Measurements from ENCODE around the gene ADORA2A.

ADORA2A gene

DNA sequence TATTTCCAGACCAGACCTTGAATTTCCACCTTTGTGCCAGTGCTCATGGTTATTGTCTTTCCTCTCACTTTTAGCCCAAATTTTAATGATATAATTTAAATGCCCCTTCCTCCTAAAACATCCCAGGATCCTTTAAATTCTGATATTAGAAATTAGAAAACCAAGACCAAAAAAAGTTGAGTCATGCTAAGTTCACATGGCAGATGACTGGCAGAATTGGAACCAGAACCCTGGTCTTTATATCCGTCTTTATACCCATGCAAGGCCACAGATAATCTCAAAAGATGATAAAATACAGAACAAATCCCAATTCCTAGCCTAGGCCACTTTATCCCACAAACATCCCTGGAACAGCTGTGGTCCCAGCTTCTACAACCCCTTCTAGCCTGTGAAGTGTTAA lies 26.5 kb downstream of the ADORA2A start:
- DNase-seq (ENCODE audit: low read depth): no peak

DNA sequence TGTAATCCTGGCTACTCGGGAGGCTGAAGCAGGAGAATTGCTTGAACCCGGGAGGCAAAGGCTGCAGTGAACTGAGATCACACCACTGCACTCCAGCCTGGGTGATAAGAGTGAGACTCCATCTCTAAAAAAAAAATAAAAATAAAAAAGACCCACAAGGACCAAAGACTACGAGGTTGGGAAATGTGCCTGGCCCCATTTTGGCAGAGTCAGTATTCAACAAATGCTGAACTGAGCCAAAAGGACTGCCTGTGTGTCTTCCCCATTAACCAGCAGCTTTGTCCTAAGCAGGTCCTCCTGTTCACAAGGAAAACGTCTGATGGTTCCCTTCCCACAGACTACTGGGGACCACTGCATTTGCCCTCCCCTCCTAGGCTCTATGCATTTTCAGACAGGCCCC lies 27.6 kb downstream of the ADORA2A start:
- no peak for DNase-seq (ENCODE audit: low read depth)

- DNase-seq (ENCODE audit: low read depth): no peak
Measured at GRCh38 chr22:24455751-24456426, 28.5 kb downstream of the ADORA2A start.

GRCh38 chr22:24457894-24458420 lies 30.6 kb downstream of the ADORA2A start:
- no peak for DNase-seq (ENCODE audit: low read depth)

- no peak for DNase-seq (ENCODE audit: low read depth)
Measured at GRCh38 chr22:24459911-24460310, 32.5 kb downstream of the ADORA2A start.

DNA sequence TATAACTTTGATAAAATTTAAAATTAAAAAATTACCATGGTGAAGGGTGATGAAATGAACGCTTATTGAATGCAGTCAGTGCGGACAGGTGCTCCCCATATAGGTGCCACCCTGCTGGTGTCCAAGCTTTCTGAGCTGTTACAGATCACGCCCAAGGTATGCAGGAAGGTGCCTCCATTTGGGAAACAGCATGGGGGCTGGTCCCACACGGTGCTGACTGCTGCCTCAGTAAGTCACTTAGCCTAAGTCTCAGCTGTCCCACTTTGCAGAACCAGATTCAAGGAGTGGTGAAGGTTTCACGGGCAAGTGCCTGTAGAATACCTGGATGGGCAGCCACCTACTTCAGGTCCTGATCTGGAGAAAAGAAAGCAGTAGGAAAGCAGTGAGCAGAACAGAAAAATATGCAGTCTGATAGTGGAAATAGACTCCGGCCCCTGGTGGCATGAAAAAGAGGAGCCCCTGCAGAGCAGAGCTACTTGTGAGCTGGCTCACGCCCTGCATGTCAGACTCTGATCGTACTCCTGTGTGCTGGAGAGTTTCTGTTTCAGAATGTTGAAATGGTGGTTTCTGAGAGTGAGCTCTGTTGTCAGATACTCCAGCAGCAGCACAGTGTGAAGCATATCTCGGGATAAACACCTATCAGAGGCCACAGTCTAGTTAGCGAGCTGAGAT lies 33.2 kb downstream of the ADORA2A start:
- no peak for DNase-seq (ENCODE audit: low read depth)

DNA sequence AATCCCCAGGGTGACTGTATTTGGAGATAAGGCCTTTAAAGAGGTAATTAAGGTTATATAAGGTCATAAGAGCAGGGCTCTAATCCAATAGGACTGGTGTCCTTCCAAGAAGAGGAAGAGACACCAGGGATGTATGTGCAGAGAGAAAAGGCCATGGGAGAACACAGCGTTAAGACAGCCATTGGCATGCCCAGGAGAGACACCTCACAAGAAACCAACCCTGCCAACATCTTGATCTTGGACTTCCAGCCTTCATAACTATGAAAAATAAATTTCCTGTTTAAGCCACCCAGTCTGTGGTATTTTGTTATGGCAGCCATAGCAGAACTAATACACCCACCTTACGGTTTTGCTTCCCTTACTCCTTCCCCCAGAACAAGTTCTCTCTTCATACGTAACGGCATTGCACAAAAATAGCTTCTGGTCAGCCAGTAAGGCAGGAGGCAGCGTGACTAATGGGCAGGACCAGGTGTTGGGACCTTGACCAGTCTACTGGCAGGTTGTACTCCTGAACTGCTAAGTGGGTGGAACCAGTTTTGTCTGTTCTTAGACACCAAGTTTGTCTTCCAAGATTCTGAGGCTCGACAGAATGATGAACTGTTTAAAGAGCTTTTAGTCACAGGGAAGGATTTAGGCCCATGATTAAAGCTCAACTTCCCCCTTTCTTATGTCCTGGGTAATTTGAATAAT lies 35.8 kb downstream of the ADORA2A start:
- no peak for DNase-seq (ENCODE audit: low read depth)

GRCh38 chr22:24465566-24465965 lies 38.2 kb downstream of the ADORA2A start:
- DNase-seq (ENCODE audit: low read depth): no peak

- DNase-seq (ENCODE audit: low read depth): no peak
Measured at GRCh38 chr22:24465975-24466374, 38.6 kb downstream of the ADORA2A start.

DNA sequence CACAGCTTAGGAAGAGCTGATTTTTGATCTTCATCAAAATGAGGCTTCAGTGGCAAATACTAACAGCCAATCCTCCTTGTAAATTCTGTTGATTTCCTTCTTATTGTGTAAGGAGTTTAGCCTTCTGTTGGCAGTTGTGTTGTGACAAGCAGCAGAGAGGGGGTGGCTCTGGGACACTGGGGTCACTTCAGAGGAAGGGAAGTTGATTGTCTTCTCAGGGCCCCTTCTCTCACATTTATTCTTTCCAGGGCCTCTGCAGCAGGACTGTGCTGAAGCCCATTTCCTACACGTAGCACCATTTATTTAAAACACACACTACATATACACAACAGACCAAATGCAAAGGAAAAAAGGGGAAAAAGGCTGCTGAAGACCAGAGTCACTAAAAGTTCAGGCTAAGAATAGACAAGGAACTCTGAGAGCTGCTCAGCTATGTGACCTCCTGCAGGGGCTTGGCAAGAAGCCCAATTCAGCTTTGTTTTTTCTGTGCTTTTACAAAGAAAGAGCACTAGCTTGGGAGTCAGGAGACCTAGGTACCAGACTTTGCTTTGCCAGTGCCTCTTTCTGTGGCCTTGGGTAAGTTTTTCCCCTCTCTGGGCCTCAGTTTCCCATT lies 39.4 kb downstream of the ADORA2A start:
- DNase-seq (ENCODE audit: low read depth): no peak

DNA sequence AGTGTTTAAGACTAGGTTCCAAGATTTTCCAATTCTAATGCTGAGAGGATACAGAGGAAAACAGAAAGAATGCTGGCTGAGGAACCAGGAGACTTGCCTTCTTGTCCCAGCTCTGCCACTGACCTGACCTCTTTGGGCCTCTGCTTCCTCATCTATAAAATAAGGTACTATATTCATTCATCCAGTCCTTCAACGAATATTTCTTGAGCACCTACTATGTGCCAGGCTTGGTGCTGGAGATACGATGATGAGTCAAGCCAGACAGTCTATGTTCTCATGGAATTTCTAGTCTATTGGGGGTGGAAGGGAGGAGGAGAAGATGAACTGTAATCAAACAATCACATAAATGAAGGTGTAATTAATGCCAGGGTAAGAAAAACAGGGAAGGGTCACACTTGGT lies 39.9 kb downstream of the ADORA2A start:
- DNase-seq (ENCODE audit: low read depth): no peak

- no peak for DNase-seq (ENCODE audit: low read depth)
Measured at GRCh38 chr22:24471570-24471969, 44.2 kb downstream of the ADORA2A start.

GRCh38 chr22:24473284-24473683 lies 45.9 kb downstream of the ADORA2A start:
- DNase-seq (ENCODE audit: low read depth): no peak

DNA sequence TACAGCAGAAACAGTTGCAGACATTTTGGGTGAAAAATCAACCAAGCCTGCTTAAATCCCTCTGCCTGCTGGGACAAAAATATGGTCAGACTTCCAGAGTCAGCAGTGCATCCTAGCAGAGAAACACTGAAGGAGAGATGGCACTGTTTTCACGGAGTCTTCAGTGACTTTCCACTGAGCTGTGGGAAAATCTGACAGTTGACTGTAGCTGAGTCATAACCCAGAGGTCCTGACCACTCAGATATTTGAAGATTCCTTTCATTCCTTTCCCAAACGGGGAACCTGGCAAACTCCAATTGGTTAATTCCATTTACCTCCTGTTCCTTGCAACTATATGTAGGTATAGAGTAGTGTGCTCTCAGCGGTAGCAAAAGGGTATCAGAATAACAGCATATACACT lies 46.8 kb downstream of the ADORA2A start:
- no peak for DNase-seq (ENCODE audit: low read depth)

DNA sequence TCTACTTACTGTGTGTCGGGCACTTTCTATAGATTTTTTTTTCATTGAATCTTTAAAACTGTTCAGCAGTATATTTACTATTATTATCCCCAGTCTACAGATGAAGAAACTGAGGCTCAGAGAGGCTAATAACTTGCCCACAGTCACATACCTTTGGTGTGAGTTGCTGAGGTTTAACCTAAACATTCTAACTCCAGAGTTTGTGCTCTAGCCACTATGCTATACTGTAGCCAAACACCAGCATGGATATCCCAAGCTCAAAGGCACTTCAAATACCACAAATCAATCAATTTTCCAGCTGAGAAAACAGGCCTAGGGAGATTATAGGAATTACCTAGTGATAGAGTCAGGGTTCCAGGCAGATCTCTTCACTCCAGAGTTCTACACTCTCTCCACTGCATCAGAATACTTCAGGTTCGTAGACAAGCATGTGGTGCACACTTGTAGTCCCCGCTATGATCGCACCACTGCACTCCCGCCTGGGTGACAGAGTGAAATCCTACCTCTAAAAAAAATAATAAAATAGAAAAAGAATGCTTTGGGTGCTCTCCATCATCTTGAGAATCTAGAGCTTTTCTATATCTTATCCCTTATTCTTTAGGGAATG lies 47.4 kb downstream of the ADORA2A start:
- DNase-seq (ENCODE audit: low read depth): no peak

- no peak for DNase-seq (ENCODE audit: low read depth)
Measured at GRCh38 chr22:24481641-24482040, 54.2 kb downstream of the ADORA2A start.

DNA sequence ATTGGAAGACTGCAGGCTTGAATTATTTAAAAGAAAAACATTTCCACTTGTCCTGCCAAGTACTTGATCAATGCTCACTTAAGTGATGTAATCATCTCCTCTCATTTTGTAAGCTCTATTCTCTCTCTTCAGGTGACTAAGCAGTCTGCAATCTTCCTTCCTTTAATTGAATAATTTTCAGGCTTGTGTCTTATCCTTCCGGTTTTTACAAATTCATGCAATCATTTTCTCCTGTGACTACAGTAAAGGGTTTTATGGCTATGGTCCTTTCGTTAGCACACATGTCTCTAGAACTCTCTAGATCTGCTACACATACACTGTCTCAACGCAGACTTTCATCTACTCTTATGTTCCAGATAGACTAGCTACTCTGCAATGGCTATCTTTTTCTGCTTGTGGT lies 55.2 kb downstream of the ADORA2A start:
- no peak for DNase-seq (ENCODE audit: low read depth)

DNA sequence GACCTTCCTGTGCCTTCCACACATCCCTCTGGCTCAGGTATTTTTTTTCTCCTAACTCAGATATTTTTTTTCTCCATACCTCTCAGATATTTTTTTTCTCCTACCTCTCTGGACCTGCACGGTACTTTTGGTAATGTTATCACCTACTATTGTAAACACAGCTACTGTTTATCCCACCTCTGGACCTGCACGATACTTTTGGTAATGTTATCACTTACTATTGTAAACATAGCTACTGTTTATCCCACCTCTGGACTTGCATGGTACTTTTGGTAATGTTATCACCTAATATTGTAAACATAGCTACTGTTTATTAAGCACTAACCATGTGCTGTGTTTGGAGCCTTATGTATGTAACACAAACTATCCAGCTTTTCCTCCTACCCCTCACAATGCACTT lies 55.6 kb downstream of the ADORA2A start:
- no peak for DNase-seq (ENCODE audit: low read depth)

DNA sequence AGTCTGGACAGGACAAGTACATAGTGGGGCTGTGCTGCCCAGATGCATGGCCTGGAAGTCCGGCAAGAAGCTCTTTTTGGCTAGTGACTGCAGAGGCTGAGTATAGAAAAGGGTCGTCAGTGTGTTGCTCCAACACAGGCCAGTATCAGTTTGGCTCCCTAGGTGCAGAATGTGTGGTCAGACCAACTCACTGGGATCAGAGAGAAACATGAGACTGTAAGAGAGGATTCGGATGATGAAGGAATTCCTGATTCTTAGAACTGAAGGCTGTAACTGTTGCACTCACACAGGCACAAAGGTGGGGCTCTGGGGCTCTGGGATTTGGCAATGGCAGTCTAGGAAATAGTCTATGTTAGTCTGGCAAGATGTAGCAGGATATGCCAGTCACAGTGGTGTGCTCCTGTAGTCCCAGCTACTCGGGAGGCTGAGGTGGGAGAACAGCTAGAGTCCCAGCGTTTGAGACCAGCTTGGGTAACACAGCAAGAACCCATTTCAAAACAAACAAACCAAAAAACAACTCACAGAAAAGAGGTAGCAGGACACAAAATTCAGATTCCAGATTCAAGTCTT lies 56.7 kb downstream of the ADORA2A start:
- no peak for DNase-seq (ENCODE audit: low read depth)

GRCh38 chr22:24485170-24485569 lies 57.8 kb downstream of the ADORA2A start:
- no peak for DNase-seq (ENCODE audit: low read depth)

GRCh38 chr22:24485608-24486007 lies 58.2 kb downstream of the ADORA2A start:
- DNase-seq (ENCODE audit: low read depth): no peak

DNA sequence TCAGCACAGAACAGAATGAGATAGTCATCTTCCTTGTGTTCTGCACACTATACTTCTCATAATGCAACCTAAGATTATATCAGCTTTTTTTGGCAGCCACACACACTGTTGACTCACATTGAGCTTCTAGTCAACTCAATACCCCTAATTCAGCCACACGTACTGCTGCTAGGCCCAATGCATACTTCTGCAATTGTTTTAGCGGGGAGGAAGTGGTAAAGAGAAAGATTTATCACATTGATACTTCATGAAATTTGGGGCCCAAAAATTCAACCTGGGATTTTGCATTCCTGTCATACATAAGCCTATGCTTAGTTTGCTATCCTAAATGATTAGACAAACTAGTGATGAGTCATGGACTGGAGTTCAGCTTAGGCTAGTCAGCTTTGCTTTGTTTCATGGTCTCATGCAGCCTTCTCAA lies 59.1 kb downstream of the ADORA2A start:
- no peak for DNase-seq (ENCODE audit: low read depth)
